Astrocyte (in vitro differentiated cells and primary cell): Measurements from ENCODE around the gene NNAT.

ENCODE experiments used
- CTCF ChIP-seq: IDR thresholded peaks from 2 replicates; pipeline ENCODE4 v1.5.1; 2011; ENCODE audit warnings: low read depth, mild to moderate bottlenecking, inconsistent platforms, low read length, moderate library complexity; ENCODE audit not compliant: insufficient read depth
- EZH2 ChIP-seq: IDR thresholded peaks from 2 replicates; pipeline ENCODE4 v1.6.1; 2012; ENCODE audit warnings: mild to moderate bottlenecking, low read length, inconsistent platforms; ENCODE audit not compliant: insufficient read depth

- no peak for TF ChIP-seq CTCF
- no peak for TF ChIP-seq EZH2
These were observed 46.7 kb upstream of the NNAT start for GRCh38 chr20:37474386-37474785.
